Endothelial cell of umbilical vein (primary cell): Measurements from ENCODE around the gene SEMA5A. TPM values are rescaled to one million over a fixed set of nuclear protein-coding genes. Genes with fewer than 3 reads are reported as not detected.

Source experiments
- BruUV-seq: library from RNA; stranded (reverse); fragments of 400-500 nt; replicated peaks from 2 replicates; lab custom pipeline; 2021; lab: Mats Ljungman, UMichigan
- CTCF ChIA-PET: fragments of 300-600, 350-600 bp; sonication (Branson Sonifier 250); formaldehyde crosslinking; loops from one replicate; lab custom pipeline; 2021; ENCODE audit warnings: antibody characterized with exemption, inconsistent platforms; lab: Charles Lee
- POLR2A ChIA-PET: fragments of 300-600, 350-600 bp; sonication (Branson Sonifier 250); formaldehyde crosslinking; loops from one replicate; lab custom pipeline; 2021; ENCODE audit warnings: antibody characterized with exemption, inconsistent platforms; lab: Charles Lee
- DNase-seq: peaks from one replicate; pipeline ENCODE4 v3.0.0-alpha.2; 2011; ENCODE audit warnings: low read depth, low spot score
- FAIRE-seq: peaks from 2 replicates; lab custom pipeline; 2011; peaks lifted over from hg19 to GRCh38; lab: Jason Lieb, UNC
- H2AFZ ChIP-seq: 2 replicates; pipeline ENCODE4 v1.6.0; 2012; ENCODE audit warnings: low read depth, low read length, control low read depth, inconsistent platforms
- H3K27ac ChIP-seq: 2 replicates; pipeline ENCODE4 v1.5.1; 2011; ENCODE audit warnings: low read depth, mild to moderate bottlenecking, control low read depth, low read length, moderate library complexity; ENCODE audit not compliant: insufficient read depth
- H3K27me3 ChIP-seq, 2 experiments: 2 replicates each; pipeline versions ENCODE4 v1.6.0 to v1.6.1; 2011; ENCODE audit warnings: low read length in 2 of 2, mixed read lengths in 1 of 2; ENCODE audit not compliant: control insufficient read depth in 2 of 2, insufficient read depth in 2 of 2
- H3K36me3 ChIP-seq, 2 experiments: 2 replicates in 1 of 2; 3 replicates in 1 of 2; pipeline ENCODE4 v1.5.1; 2011; ENCODE audit warnings: low read length in 2 of 2, mild to moderate bottlenecking in 1 of 2, moderate library complexity in 1 of 2; ENCODE audit not compliant: control insufficient read depth in 2 of 2, insufficient read depth in 2 of 2; ENCODE audit errors: extremely low read depth in 1 of 2
- H3K4me1 ChIP-seq: 3 replicates; pipeline ENCODE4 v1.5.1; 2011; ENCODE audit warnings: mild to moderate bottlenecking, low read length; ENCODE audit not compliant: control insufficient read depth, insufficient read depth; ENCODE audit errors: extremely low read depth
- H3K4me2 ChIP-seq: 2 replicates; pipeline ENCODE4 v1.6.1; 2011; ENCODE audit warnings: low read length, control low read depth, mixed read lengths; ENCODE audit not compliant: insufficient read depth
- H3K4me3 ChIP-seq, 3 experiments: fragments of 200-600 bp in 1 of 3; sonication (generic), shearing (Covaris generic) in 1 of 3; replicated peaks in 1 of 3; 2 replicates each; pipeline ENCODE4 v1.5.1; 2011 to 2016; ENCODE audit warnings: control low read depth in 3 of 3, low read length in 3 of 3, mild to moderate bottlenecking in 2 of 3, inconsistent platforms in 1 of 3, low read depth in 1 of 3, moderate library complexity in 1 of 3; ENCODE audit not compliant: insufficient read depth in 1 of 3
- H3K79me2 ChIP-seq: 2 replicates; pipeline ENCODE4 v1.6.0; 2012; ENCODE audit warnings: low read length, inconsistent platforms; ENCODE audit not compliant: control insufficient read depth, insufficient read depth
- H3K9ac ChIP-seq: replicated peaks from 2 replicates; pipeline ENCODE3; 2011; ENCODE audit warnings: low read length, control low read depth; ENCODE audit not compliant: insufficient read depth; ENCODE audit errors: extremely low read depth
- H3K9me1 ChIP-seq: replicated peaks from 3 replicates; pipeline ENCODE4 v1.6.0; 2011; ENCODE audit warnings: mild to moderate bottlenecking, low read length; ENCODE audit not compliant: control insufficient read depth, insufficient read depth; ENCODE audit errors: extremely low read depth
- H3K9me3 ChIP-seq: replicated peaks from 2 replicates; pipeline ENCODE4 v1.5.1; 2012; ENCODE audit warnings: low read length, inconsistent platforms; ENCODE audit not compliant: control insufficient read depth, insufficient read depth
- H4K20me1 ChIP-seq: replicated peaks from 2 replicates; pipeline ENCODE3; 2011; ENCODE audit warnings: mild to moderate bottlenecking, low read length; ENCODE audit not compliant: control insufficient read depth, insufficient read depth; ENCODE audit errors: extremely low read depth
- CTCF ChIP-seq, 2 donors: IDR thresholded peaks; 1 replicate in 1 of 2; 2 replicates in 1 of 2; pipeline ENCODE4 v1.5.1; 2011; ENCODE audit warnings: low read length in 2 of 2, mild to moderate bottlenecking in 2 of 2, moderate library complexity in 2 of 2, control low read depth in 1 of 2, inconsistent platforms in 1 of 2, low read depth in 1 of 2; ENCODE audit not compliant: insufficient read depth in 1 of 2; ENCODE audit errors: extremely low read depth in 1 of 2
- EZH2 ChIP-seq: IDR thresholded peaks from 2 replicates; pipeline ENCODE4 v1.6.1; 2012; ENCODE audit warnings: borderline replicate concordance, low read depth, mild to moderate bottlenecking, moderate library complexity, low read length, inconsistent platforms; ENCODE audit not compliant: severe bottlenecking
- FOS ChIP-seq: IDR thresholded peaks from 2 replicates; pipeline ENCODE4 v1.6.1; 2011; ENCODE audit warnings: mild to moderate bottlenecking, low read length, moderate library complexity, borderline replicate concordance; ENCODE audit not compliant: insufficient read depth
- GATA2 ChIP-seq: IDR thresholded peaks from 2 replicates; pipeline ENCODE4 v1.7.0; 2011; ENCODE audit warnings: low read depth, mild to moderate bottlenecking, moderate library complexity, mixed read lengths, low read length; ENCODE audit not compliant: insufficient read length, insufficient read depth
- JUN ChIP-seq: IDR thresholded peaks from 2 replicates; pipeline ENCODE4 v1.6.1; 2011; ENCODE audit warnings: borderline replicate concordance, low read depth; ENCODE audit not compliant: insufficient read length, insufficient read depth
- MAX ChIP-seq: IDR thresholded peaks from 2 replicates; pipeline ENCODE4 v1.6.1; 2011; ENCODE audit not compliant: insufficient read depth, insufficient read length
- MYC ChIP-seq: IDR thresholded peaks from one replicate; pipeline ENCODE4 v1.6.1; 2011; ENCODE audit warnings: mild to moderate bottlenecking, low read depth, low read length
- POLR2A ChIP-seq: IDR thresholded peaks from 2 replicates; pipeline ENCODE4 v1.6.1; 2012; ENCODE audit warnings: low read depth, mild to moderate bottlenecking, control low read depth, low read length
- POLR2AphosphoS5 ChIP-seq: IDR thresholded peaks from 2 replicates; pipeline ENCODE4 v1.6.1; 2012; ENCODE audit warnings: low read depth, mild to moderate bottlenecking, control low read depth, low read length, moderate library complexity; ENCODE audit not compliant: insufficient read depth
- dilution Hi-C: fragments of 300-500 bp; cut with MboI; formaldehyde crosslinking; loops from one replicate; pipeline ENCODE4 v1.15.0; 2019; ENCODE audit warnings: low sequenced_read_pairs; ENCODE audit not compliant: extremely low pct_ligation_motif_present
- intact Hi-C: fragments of 100-400 bp; cut with micrococcal nuclease; formaldehyde crosslinking; loops from one replicate; pipeline ENCODE4 v1.10.0; 2022
- polyA plus RNA-seq, 4 experiments: library from polyadenylated mRNA; depleted of rRNA in 3 of 4; stranded (reverse) in 3 of 4; unstranded in 1 of 4; fragments of >200 nt; gene quantifications; 2 replicates each; pipeline versions ENCODE4 v1.2.1 to v1.2.3, GENCODE V29; 2011 to 2012; ENCODE audit warnings: missing spikeins in 1 of 4
- total RNA-seq: library from RNA; stranded (reverse); gene quantifications from 2 replicates; pipeline ENCODE4 v1.2.3, GENCODE V29; 2021

Gene SEMA5A
- total and polyA plus RNA-seq, 2 donors (not counting 3 experiments of a cell fraction or from before 2014, with no cell fraction given), result 0.04 to 0.06 TPM

GRCh38 chr5:9058161-9058560 is 487.7 kb downstream of the SEMA5A start:
- Histone ChIP-seq H3K4me3 (no peak overlapping the region), H3K9ac (no peak overlapping the region), H3K4me1 (peaks cover 8% of the 10 kb centered on the region), H3K9me1 (no peaks in the 10 kb centered on the region), H3K9me3 (no peaks in the 10 kb centered on the region), H2AFZ (no peak overlapping the region), H3K27ac (no peak overlapping the region), H3K79me2 (no peaks in the 10 kb centered on the region), H4K20me1 (no peaks in the 10 kb centered on the region), H3K27me3 (no peaks in the 10 kb centered on the region), H3K36me3 (no peaks in the 10 kb centered on the region), H3K4me2 (no peak overlapping the region)
- DNase-seq, result no peak
- dilution Hi-C loops, result no loop called here
- intact Hi-C loops, result no loop called here
- BruUV-seq, result no TSS peak
- FAIRE-seq, result no peak
- TF ChIP-seq POLR2A (no peak), EZH2 (no peak), MAX (no peak), CTCF (IDR thresholded peaks at IDR 0.05; ENCODE audit: extremely low read depth in 1 of 2, insufficient read depth in 1 of 2, low read depth in 1 of 2, low read length in 2 of 2) (no peak), MYC (no peak), POLR2AphosphoS5 (no peak), FOS (no peak), GATA2 (no peak), JUN (no peak)
- ChIA-PET POLR2A (no interaction called here), CTCF (no interaction called here)
